ENCODE results near the gene PPP2CA. TPM values are rescaled to one million over a fixed set of nuclear protein-coding genes. Genes with fewer than 3 reads are reported as not detected.
"Not testable (repeated sequence)": the region's sequence is repeated elsewhere in the genome, so short reads cannot be mapped to it uniquely, and the experiment has no call there.

Gene PPP2CA
- 144 TPM for total RNA-seq

GRCh38 chr5:134225780-134226440 is at the start of gene PPP2CA:
Gene PPP2CA (minus strand): TSS chr5:134226073. CDS start chr5:134225861, 212 bp downstream.
- peak; percentile 92 for ATAC-seq

- ATAC-seq = no peak
Measured at GRCh38 chr5:134273642-134274395, 47.9 kb upstream of the PPP2CA start.

GRCh38 chr5:134271059-134271458 is 45.2 kb upstream of the PPP2CA start:
- no peak for ATAC-seq

GRCh38 chr5:134268919-134269318 is 43.0 kb upstream of the PPP2CA start:
- ATAC-seq = no peak

GRCh38 chr5:134268019-134268601 is 42.2 kb upstream of the PPP2CA start:
- ATAC-seq = no peak

- no peak for ATAC-seq
Measured at GRCh38 chr5:134267366-134268018, 41.6 kb upstream of the PPP2CA start.

- no peak for ATAC-seq
Measured at GRCh38 chr5:134263801-134264200, 37.9 kb upstream of the PPP2CA start.

- ATAC-seq = not testable (repeated sequence)
Measured at GRCh38 chr5:134262629-134263028, 36.8 kb upstream of the PPP2CA start.

GRCh38 chr5:134258896-134259295 is 33.0 kb upstream of the PPP2CA start:
- no peak for ATAC-seq

GRCh38 chr5:134257176-134257575 is 31.3 kb upstream of the PPP2CA start:
- no peak for ATAC-seq

- ATAC-seq = peak; percentile 54
Measured at GRCh38 chr5:134255418-134256150, 29.7 kb upstream of the PPP2CA start.

- ATAC-seq = peak; percentile 48
Measured at GRCh38 chr5:134253368-134254153, 27.7 kb upstream of the PPP2CA start.

GRCh38 chr5:134252671-134253070 is 26.8 kb upstream of the PPP2CA start:
- peak; percentile 86 for ATAC-seq

GRCh38 chr5:134250949-134251348 is 25.1 kb upstream of the PPP2CA start:
- ATAC-seq = no peak

GRCh38 chr5:134249469-134250379 is 23.9 kb upstream of the PPP2CA start:
- ATAC-seq = peak; percentile 70

- ATAC-seq = no peak
Measured at GRCh38 chr5:134248256-134248655, 22.4 kb upstream of the PPP2CA start.

GRCh38 chr5:134247428-134248224 is 21.8 kb upstream of the PPP2CA start:
- ATAC-seq = peak; percentile 66

- peak; percentile 47 for ATAC-seq
Measured at GRCh38 chr5:134246771-134247427, 21.0 kb upstream of the PPP2CA start.

GRCh38 chr5:134245692-134246091 is 19.8 kb upstream of the PPP2CA start:
- ATAC-seq = no peak

All from esophagus mucosa (tissue), 1 donor.